ENCODE measurements around the gene FOXP1. TPM values are rescaled to one million over a fixed set of nuclear protein-coding genes. Genes with fewer than 3 reads are reported as not detected.
"Not testable (repeated sequence)": the region's sequence is repeated elsewhere in the genome, so short reads cannot be mapped to it uniquely, and the experiment has no call there.

Gene FOXP1
- total RNA-seq, 1 donor from 2014 or later: 74.2 TPM

GRCh38 chr3:71025010-71025409 lies 558.5 kb downstream of the FOXP1 start:
- no peak for DNase-seq (ENCODE audit: low spot score)

- no peak for DNase-seq (ENCODE audit: low spot score)
Measured at GRCh38 chr3:71022551-71023335, 560.8 kb downstream of the FOXP1 start.

GRCh38 chr3:71018799-71019198 lies 564.7 kb downstream of the FOXP1 start:
- DNase-seq (ENCODE audit: low spot score): no peak

GRCh38 chr3:71016178-71016845 lies 567.2 kb downstream of the FOXP1 start:
- DNase-seq (ENCODE audit: low spot score): no peak

GRCh38 chr3:71014616-71015015 lies 568.9 kb downstream of the FOXP1 start:
- DNase-seq (ENCODE audit: low spot score): not testable (repeated sequence)

- no peak for DNase-seq (ENCODE audit: low spot score)
Measured at GRCh38 chr3:71012971-71013370, 570.6 kb downstream of the FOXP1 start.

GRCh38 chr3:71011565-71012287 lies 571.8 kb downstream of the FOXP1 start:
- no peak for DNase-seq (ENCODE audit: low spot score)

GRCh38 chr3:71010726-71011455 lies 572.6 kb downstream of the FOXP1 start:
- no peak for DNase-seq (ENCODE audit: low spot score)

- no peak for DNase-seq (ENCODE audit: low spot score)
Measured at GRCh38 chr3:71008350-71008935, 575.1 kb downstream of the FOXP1 start.

GRCh38 chr3:71006810-71007785 lies 576.4 kb downstream of the FOXP1 start:
- no peak for DNase-seq (ENCODE audit: low spot score)

GRCh38 chr3:71005702-71006321 lies 577.7 kb downstream of the FOXP1 start:
- no peak for DNase-seq (ENCODE audit: low spot score)

GRCh38 chr3:71003511-71003910 lies 580.0 kb downstream of the FOXP1 start:
- DNase-seq (ENCODE audit: low spot score): no peak

- DNase-seq (ENCODE audit: low spot score): no peak
Measured at GRCh38 chr3:71002298-71002697, 581.2 kb downstream of the FOXP1 start.

- DNase-seq (ENCODE audit: low spot score): no peak
Measured at GRCh38 chr3:71001303-71001830, 582.2 kb downstream of the FOXP1 start.

- no peak for DNase-seq (ENCODE audit: low spot score)
Measured at GRCh38 chr3:71000483-71000882, 583.0 kb downstream of the FOXP1 start.

- no peak for DNase-seq (ENCODE audit: low spot score)
Measured at GRCh38 chr3:70999730-71000129, 583.8 kb downstream of the FOXP1 start.

GRCh38 chr3:70996082-70996481 lies 587.4 kb downstream of the FOXP1 start:
- DNase-seq (ENCODE audit: low spot score): no peak

GRCh38 chr3:70994644-70995043 lies 588.9 kb downstream of the FOXP1 start:
- DNase-seq (ENCODE audit: low spot score): no peak

- no peak for DNase-seq (ENCODE audit: low spot score)
Measured at GRCh38 chr3:70992562-70993204, 590.8 kb downstream of the FOXP1 start.

All from mesenteric fat pad (tissue), 1 donor.